ENCODE data around the gene AP4M1.

GRCh38 chr7:100141555-100141949 lies 40.1 kb downstream of the AP4M1 start:
- TF ChIP-seq, protein P1, sequence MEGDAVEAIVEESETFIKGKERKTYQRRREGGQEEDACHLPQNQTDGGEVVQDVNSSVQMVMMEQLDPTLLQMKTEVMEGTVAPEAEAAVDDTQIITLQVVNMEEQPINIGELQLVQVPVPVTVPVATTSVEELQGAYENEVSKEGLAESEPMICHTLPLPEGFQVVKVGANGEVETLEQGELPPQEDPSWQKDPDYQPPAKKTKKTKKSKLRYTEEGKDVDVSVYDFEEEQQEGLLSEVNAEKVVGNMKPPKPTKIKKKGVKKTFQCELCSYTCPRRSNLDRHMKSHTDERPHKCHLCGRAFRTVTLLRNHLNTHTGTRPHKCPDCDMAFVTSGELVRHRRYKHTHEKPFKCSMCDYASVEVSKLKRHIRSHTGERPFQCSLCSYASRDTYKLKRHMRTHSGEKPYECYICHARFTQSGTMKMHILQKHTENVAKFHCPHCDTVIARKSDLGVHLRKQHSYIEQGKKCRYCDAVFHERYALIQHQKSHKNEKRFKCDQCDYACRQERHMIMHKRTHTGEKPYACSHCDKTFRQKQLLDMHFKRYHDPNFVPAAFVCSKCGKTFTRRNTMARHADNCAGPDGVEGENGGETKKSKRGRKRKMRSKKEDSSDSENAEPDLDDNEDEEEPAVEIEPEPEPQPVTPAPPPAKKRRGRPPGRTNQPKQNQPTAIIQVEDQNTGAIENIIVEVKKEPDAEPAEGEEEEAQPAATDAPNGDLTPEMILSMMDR (conservative IDR thresholded peaks at IDR 0.05 in 1 of 2, IDR thresholded peaks at IDR 0.05 in 1 of 2; ENCODE audit: low read depth in 1 of 2, low read length in 2 of 2) = no peak
- no peak for TF ChIP-seq EZH2 (IDR thresholded peaks at IDR 0.05; ENCODE audit: low read length, missing control alignments)

Data from fibroblast of lung (primary cell).